Breast epithelium (tissue), 4 donors: ENCODE data around the gene RAB9B. TPM values are rescaled to one million over a fixed set of nuclear protein-coding genes. Genes with fewer than 3 reads are reported as not detected.

Experiments
- DNase-seq, 2 donors: peaks; one replicate each; pipeline ENCODE4 v3.0.0-alpha.2; 2019; ENCODE audit warnings: low spot score in 2 of 2
- H3K27ac ChIP-seq, 2 donors: fragments of 200-600 bp; sonication (generic) in 1 of 2; one replicate each; pipeline ENCODE4 v1.5.1; 2016 to 2019; ENCODE audit warnings: mild to moderate bottlenecking in 1 of 2
- H3K27me3 ChIP-seq, 2 donors: fragments of 200-600 bp; sonication (generic) in 1 of 2; one replicate each; pipeline versions ENCODE4 v1.5.1 to v1.6.0; 2017 to 2019; ENCODE audit warnings: control low read depth in 1 of 2, mild to moderate bottlenecking in 1 of 2
- H3K36me3 ChIP-seq: fragments of 200-600 bp; one replicate; pipeline ENCODE4 v1.5.1; 2019
- H3K4me1 ChIP-seq, 2 donors: fragments of 200-600 bp; sonication (generic); one replicate each; pipeline ENCODE4 v1.5.1; 2016 to 2019; ENCODE audit warnings: control low read depth in 1 of 2
- H3K4me3 ChIP-seq, 3 donors: fragments of 200-600 bp; sonication (generic); 1 replicate in 2 of 3; 2 replicates in 1 of 3; pipeline ENCODE4 v1.5.1; 2016 to 2019; ENCODE audit warnings: mild to moderate bottlenecking in 3 of 3, moderate library complexity in 2 of 3
- H3K9me3 ChIP-seq, 2 donors: fragments of 200-600 bp; sonication (generic) in 1 of 2; one replicate each; pipeline ENCODE4 v1.5.1; 2016 to 2019; ENCODE audit warnings: control low read depth in 1 of 2
- POLR2A ChIP-seq: fragments of 450-650 bp; IDR thresholded peaks from one replicate; pipeline ENCODE4 v1.6.1; 2016; ENCODE audit warnings: antibody characterized with exemption, mild to moderate bottlenecking, moderate library complexity
- POLR2AphosphoS5 ChIP-seq, 3 donors: sonication (generic); formaldehyde crosslinking; IDR thresholded peaks; one replicate each; pipeline ENCODE4 v1.6.1; 2017; ENCODE audit warnings: antibody characterized with exemption in 3 of 3
- intact Hi-C: fragments of 100-400 bp; cut with DNase I; formaldehyde crosslinking; loops from one replicate; pipeline ENCODE4 v1.15.1; 2023; ENCODE audit warnings: low total_unique reads
- total RNA-seq, 3 donors: library from RNA; depleted of rRNA; stranded (reverse); fragments of >200 nt; gene quantifications; one replicate each; pipeline ENCODE4 v1.1.0, GENCODE V29; 2016
- TF ChIP-seq, protein P1 (sequence below), 3 donors: fragments of 450-650 bp; IDR thresholded peaks; one replicate each; pipeline ENCODE4 v1.5.1; 2016 to 2017; ENCODE audit warnings: antibody characterized with exemption in 3 of 3, mild to moderate bottlenecking in 3 of 3, moderate library complexity in 3 of 3

RAB9B gene
- total RNA-seq, 3 donors from 2014 or later, result 1.3 to 3.4 (median 1.9) TPM

DNA sequence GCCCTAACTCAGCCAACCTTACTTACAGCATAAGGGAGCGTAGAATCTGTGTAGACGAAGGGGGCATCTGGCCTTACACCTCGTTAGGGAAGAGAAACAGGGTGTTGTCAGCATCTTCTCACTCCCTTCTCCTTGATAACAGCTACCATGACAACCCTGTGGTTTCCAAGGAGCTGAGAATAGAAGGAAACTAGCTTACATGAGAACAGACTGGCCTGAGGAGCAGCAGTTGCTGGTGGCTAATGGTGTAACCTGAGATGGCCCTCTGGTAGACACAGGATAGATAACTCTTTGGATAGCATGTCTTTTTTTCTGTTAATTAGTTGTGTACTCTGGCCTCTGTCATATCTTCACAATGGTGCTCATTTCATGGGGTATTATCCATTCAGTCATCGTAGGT is 40.8 kb downstream of the RAB9B start:
- Histone ChIP-seq H3K27me3 (peaks cover 0 to 64% of the 10 kb centered on the region in 2 donors), H3K36me3 (no peaks in the 10 kb centered on the region), H3K27ac (no peak overlapping the region), H3K4me3 (no peak overlapping the region), H3K4me1 (no peaks in the 10 kb centered on the region), H3K9me3 (no peaks in the 10 kb centered on the region)
- intact Hi-C loops, result no loop called here
- TF ChIP-seq, protein P1, sequence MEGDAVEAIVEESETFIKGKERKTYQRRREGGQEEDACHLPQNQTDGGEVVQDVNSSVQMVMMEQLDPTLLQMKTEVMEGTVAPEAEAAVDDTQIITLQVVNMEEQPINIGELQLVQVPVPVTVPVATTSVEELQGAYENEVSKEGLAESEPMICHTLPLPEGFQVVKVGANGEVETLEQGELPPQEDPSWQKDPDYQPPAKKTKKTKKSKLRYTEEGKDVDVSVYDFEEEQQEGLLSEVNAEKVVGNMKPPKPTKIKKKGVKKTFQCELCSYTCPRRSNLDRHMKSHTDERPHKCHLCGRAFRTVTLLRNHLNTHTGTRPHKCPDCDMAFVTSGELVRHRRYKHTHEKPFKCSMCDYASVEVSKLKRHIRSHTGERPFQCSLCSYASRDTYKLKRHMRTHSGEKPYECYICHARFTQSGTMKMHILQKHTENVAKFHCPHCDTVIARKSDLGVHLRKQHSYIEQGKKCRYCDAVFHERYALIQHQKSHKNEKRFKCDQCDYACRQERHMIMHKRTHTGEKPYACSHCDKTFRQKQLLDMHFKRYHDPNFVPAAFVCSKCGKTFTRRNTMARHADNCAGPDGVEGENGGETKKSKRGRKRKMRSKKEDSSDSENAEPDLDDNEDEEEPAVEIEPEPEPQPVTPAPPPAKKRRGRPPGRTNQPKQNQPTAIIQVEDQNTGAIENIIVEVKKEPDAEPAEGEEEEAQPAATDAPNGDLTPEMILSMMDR (IDR thresholded peaks at IDR 0.05), result no peak
- TF ChIP-seq POLR2A, result no peak
- TF ChIP-seq POLR2AphosphoS5 (IDR thresholded peaks at IDR 0.05), result no peak
- DNase-seq, result no peak

DNA sequence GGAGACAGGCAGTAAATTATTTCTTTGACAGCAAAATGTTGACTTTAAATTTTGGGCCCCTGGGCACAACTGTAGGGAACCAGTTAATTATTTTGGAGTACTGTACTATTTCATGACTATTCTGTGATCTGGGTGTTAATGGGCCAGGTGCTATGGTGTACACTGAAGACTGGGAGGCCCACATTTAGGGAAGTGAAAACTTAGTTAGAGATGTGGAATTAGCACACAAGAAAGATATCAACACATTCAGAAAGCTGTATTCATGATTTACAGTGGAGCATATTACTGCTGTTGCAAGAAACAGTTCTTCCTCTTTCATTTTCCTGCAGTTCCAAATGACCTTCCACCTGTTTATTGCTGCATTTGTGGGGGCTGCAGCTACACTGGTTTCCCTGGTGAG is 43.1 kb downstream of the RAB9B start:
- no peak for DNase-seq
- TF ChIP-seq POLR2AphosphoS5 (IDR thresholded peaks at IDR 0.05) (no peak), POLR2A (no peak)
- TF ChIP-seq, protein P1 (IDR thresholded peaks at IDR 0.05), result no peak
- Histone ChIP-seq H3K9me3 (no peaks in the 10 kb centered on the region), H3K4me1 (no peaks in the 10 kb centered on the region), H3K36me3 (no peaks in the 10 kb centered on the region), H3K27ac (no peak overlapping the region), H3K27me3 (peaks cover 0 to 78% of the 10 kb centered on the region in 2 donors), H3K4me3 (no peak overlapping the region)
- intact Hi-C loops, result no loop called here

DNA sequence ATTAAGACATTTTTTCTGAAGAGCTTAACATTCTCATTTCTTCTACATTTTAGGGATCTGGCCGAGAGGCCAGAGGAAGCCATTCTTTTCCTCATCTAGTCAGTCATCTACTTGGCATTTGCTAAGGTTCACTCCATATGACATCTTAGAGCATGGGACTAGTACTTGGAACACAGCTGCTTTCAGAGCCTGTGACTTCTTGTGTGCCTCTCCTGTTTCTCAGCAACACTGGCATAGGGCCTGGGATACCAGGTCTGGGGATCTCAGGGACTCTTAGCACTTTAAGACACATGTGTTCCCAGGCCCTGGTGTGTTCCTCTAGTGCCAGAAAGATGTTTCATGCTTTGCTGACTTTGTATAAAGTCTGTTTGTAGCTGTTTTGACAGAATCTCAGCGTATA is 48.1 kb downstream of the RAB9B start:
- Histone ChIP-seq H3K4me1 (no peaks in the 10 kb centered on the region), H3K27me3 (peaks cover 0 to 78% of the 10 kb centered on the region in 2 donors), H3K9me3 (no peaks in the 10 kb centered on the region), H3K36me3 (no peaks in the 10 kb centered on the region), H3K27ac (no peak overlapping the region), H3K4me3 (no peak overlapping the region)
- intact Hi-C loops, result no loop called here
- no peak for DNase-seq
- TF ChIP-seq POLR2A (no peak), POLR2AphosphoS5 (IDR thresholded peaks at IDR 0.05) (no peak)
- TF ChIP-seq, protein P1 (IDR thresholded peaks at IDR 0.05), result no peak

DNA sequence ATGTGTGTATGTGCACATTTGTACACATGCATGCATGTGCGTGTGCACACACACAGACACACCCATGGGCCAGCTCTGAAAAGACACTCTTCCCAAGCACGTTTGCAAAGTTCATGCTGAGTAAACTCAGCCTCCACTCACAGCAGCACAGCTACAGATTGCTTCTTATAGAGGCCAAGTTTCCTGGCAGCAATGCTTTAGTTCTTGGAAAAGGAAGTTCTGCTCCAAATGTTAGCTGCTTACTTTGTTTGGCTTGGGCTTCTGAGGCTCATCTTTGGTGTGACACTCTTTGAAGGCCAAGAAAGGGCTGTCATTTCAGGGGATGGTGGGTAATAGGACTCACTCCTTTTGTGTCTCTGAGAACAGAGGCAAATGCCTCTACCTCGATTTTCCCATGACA is 48.9 kb downstream of the RAB9B start:
- intact Hi-C loops, result no loop called here
- TF ChIP-seq POLR2A, result no peak
- TF ChIP-seq, protein P1 (IDR thresholded peaks at IDR 0.05), result no peak
- no peak for TF ChIP-seq POLR2AphosphoS5 (IDR thresholded peaks at IDR 0.05)
- H3K4me1 ChIP-seq, result no peaks in the 10 kb centered on the region
- DNase-seq, result no peak
- no peak overlapping the region for H3K4me3 ChIP-seq
- H3K27ac ChIP-seq, result no peak overlapping the region
- no peaks in the 10 kb centered on the region for H3K36me3 ChIP-seq
- H3K9me3 ChIP-seq, result no peaks in the 10 kb centered on the region
- H3K27me3 ChIP-seq, result peaks cover 0 to 80% of the 10 kb centered on the region in 2 donors

DNA sequence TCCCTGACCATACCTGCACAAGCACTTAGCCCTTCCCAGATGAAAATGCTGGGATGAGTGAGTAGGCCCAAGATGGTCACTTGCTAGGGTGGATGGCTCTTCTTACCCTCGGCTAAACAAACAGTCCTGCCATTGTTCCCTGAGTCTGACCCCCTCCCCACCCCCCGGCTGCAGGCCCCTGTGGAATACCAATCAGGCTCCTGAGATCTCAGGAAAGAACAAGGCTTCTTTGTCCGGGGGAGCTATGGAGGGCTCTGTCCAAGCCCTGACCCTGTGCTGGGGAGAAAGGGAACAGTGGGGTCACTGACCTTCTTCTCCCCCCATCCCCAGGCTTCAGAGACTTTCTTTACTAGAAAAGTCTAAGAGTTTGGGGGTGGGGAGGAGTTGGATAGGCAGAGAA is 49.4 kb downstream of the RAB9B start:
- H3K27me3 ChIP-seq, result peaks cover 0 to 80% of the 10 kb centered on the region in 2 donors
- H3K4me1 ChIP-seq, result no peaks in the 10 kb centered on the region
- H3K4me3 ChIP-seq, result no peak overlapping the region
- H3K36me3 ChIP-seq, result no peaks in the 10 kb centered on the region
- TF ChIP-seq, protein P1 (IDR thresholded peaks at IDR 0.05), result no peak
- TF ChIP-seq POLR2AphosphoS5 (IDR thresholded peaks at IDR 0.05) (no peak), POLR2A (no peak)
- no peaks in the 10 kb centered on the region for H3K9me3 ChIP-seq
- no peak overlapping the region for H3K27ac ChIP-seq
- intact Hi-C loops, result no loop called here
- no peak for DNase-seq
